Sigmoid colon (tissue), 7 donors: ENCODE data around the gene SOAT2. TPM values are rescaled to one million over a fixed set of nuclear protein-coding genes. Genes with fewer than 3 reads are reported as not detected.

ENCODE experiments used
- DNase-seq: peaks from one replicate; pipeline ENCODE4 v3.0.0-alpha.2; 2019
- H3K27ac ChIP-seq, 4 donors: fragments of 200-600 bp; sonication (generic); one replicate each; pipeline ENCODE4 v1.5.1; 2016 to 2019; ENCODE audit warnings: mild to moderate bottlenecking in 1 of 4
- H3K27me3 ChIP-seq, 3 donors: fragments of 200-600 bp; sonication (generic); one replicate each; pipeline ENCODE4 v1.5.1; 2019; ENCODE audit warnings: mild to moderate bottlenecking in 1 of 3
- H3K36me3 ChIP-seq, 4 donors: fragments of 200-600 bp; sonication (generic); one replicate each; pipeline ENCODE4 v1.5.1; 2016 to 2019
- H3K4me1 ChIP-seq, 4 donors: fragments of 200-600 bp; sonication (generic); one replicate each; pipeline ENCODE4 v1.5.1; 2017 to 2019
- H3K4me3 ChIP-seq, 4 donors: fragments of 200-600 bp; sonication (generic); one replicate each; pipeline ENCODE4 v1.5.1; 2017 to 2019; ENCODE audit warnings: mild to moderate bottlenecking in 2 of 4, moderate library complexity in 1 of 4
- H3K9me3 ChIP-seq, 4 donors: fragments of 200-600 bp in 3 of 4; sonication (generic) in 3 of 4; one replicate each; pipeline versions ENCODE4 v1.5.1 to v1.6.1; 2013 to 2019
- EP300 ChIP-seq, 4 donors: sonication (generic); formaldehyde crosslinking; IDR thresholded peaks; one replicate each; pipeline ENCODE4 v1.6.1; 2017; ENCODE audit warnings: antibody characterized with exemption in 4 of 4
- POLR2A ChIP-seq, 2 donors: fragments of 450-650 bp; IDR thresholded peaks; one replicate each; pipeline ENCODE4 v1.6.1; 2016; ENCODE audit warnings: antibody characterized with exemption in 2 of 2, mild to moderate bottlenecking in 2 of 2, moderate library complexity in 2 of 2
- POLR2AphosphoS5 ChIP-seq, 4 donors: sonication (generic); formaldehyde crosslinking; IDR thresholded peaks; one replicate each; pipeline ENCODE4 v1.6.1; 2017; ENCODE audit warnings: antibody characterized with exemption in 4 of 4
- WGBS, 2 donors: extraction: QIAGEN DNeasy Blood & Tissue Kit; methylation state at CpG; one replicate each; pipeline ENCODE4 v1.1.7; 2013; 5-methylcytosine and 5-hydroxymethylcytosine counted together
- intact Hi-C: fragments of 100-400 bp; cut with DNase I; formaldehyde crosslinking; loops from one replicate; pipeline ENCODE4 v1.15.1; 2023
- polyA plus RNA-seq, 3 donors: library from polyadenylated mRNA; stranded (reverse); fragments of 200-250 nt; gene quantifications; one replicate each; pipeline ENCODE4 v1.2.3, GENCODE V29; 2013
- total RNA-seq, 4 donors: library from RNA; depleted of rRNA; stranded (reverse); fragments of >200 nt; gene quantifications; one replicate each; pipeline ENCODE4 v1.1.0, GENCODE V29; 2016
- TF ChIP-seq, protein P1 (sequence below), 4 experiments: fragments of 450-650 bp in 3 of 4; fragments of 200-600 bp in 1 of 4; IDR thresholded peaks; one replicate each; pipeline ENCODE4 v1.5.1; 2016 to 2019; ENCODE audit warnings: antibody characterized with exemption in 4 of 4, mild to moderate bottlenecking in 3 of 4, moderate library complexity in 2 of 4
- donor health status: healthy with polysubstance abuse.
- donor health status: Bipolar disorder and iron deficiency.
- donor health status: healthy.

Gene SOAT2
- total and polyA plus RNA-seq, 7 donors, result 0.09 to 0.55 (median 0.41) TPM; not detected in 4

DNA sequence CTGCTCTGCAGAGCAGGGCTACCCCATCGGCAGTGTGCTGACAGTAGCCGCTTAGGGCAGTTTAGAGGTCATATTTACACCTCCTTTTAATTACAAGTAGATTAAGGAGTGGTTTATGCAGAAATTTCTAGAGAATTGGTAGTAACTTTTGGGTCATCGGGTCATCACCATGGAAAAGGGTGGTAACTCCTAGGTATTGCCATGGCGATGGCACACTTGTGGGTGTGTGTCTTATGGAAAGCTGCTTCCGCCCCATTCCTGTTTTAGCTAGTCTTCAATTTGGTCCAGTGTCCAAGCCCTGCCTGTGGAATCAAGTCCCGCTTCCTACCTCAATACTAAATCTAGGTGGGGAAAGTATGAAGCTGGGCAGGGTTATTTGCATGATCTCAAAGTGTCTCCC lies 47.8 kb downstream of the SOAT2 start:
- no peak for TF ChIP-seq EP300 (IDR thresholded peaks at IDR 0.05)
- TF ChIP-seq POLR2AphosphoS5 (IDR thresholded peaks at IDR 0.05), result no peak
- no peak for TF ChIP-seq POLR2A (IDR thresholded peaks at IDR 0.05)
- H3K4me1 ChIP-seq, result no peaks in the 10 kb centered on the region
- no peak overlapping the region for H3K4me3 ChIP-seq
- no peak for DNase-seq
- H3K27me3 ChIP-seq, result no peaks in the 10 kb centered on the region
- 81 to 91% methylated on average over 6 of the region's 6 CpGs for WGBS, 2 donors
- H3K27ac ChIP-seq, result no peak overlapping the region
- intact Hi-C loops, result no loop called here
- no peaks in the 10 kb centered on the region for H3K9me3 ChIP-seq
- H3K36me3 ChIP-seq, result no peaks in the 10 kb centered on the region

DNA sequence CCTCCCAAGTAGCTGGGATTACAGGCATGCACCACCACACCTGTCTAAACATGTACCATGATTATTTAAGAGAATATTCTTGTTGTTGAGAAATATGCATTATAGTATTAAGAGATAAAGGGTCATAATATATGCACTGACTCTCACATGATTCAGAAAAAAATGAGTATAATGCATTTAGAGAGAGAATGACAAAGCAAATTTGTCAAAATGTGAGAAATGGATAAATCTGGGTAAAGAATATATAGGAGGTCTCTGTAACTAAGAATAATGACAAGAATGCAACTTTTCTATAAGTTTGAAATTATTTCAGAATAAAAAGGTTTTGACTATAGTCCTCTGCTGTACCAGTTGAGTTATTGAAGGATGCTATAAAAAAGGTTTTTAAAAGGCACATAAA lies 49.1 kb downstream of the SOAT2 start:
- DNase-seq, result no peak

DNA sequence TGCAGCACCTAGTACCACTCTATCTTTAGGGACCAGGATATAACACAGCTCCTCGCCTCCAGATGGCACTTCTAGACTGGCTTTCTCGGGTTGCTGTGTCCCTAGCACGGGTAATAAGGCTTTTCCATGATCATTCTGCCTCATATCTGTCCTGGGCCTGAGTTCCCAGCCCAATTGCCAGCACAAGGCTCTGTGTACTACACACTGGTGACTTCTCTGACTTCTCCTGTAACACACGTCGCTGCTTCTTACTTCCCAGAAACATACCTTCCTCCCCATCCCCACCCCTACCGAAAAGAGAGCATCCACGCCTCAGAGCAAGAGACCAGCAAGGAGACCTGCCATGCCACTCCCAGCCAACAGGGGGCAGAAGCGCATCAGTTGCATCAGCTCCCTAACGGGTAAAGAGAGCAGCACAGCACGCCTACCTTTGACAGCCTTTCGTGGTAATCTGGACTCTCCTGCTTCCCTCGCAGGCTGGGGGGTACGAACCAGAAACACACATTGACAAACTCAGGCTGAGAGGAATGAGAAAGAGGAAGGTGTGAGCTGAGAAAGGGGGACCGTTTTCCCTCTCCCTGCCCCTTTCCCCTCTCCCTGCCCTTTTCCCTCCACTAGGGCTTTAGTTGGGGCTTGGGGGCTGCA lies 56.0 kb downstream of the SOAT2 start:
- intact Hi-C loops, result loop anchor here (1.0 to 2.0 kb wide), 2 partner anchors 38 to 127 kb away; no protein-coding TSS in a partner anchor
- H3K27me3 ChIP-seq, result no peaks in the 10 kb centered on the region
- no peaks in the 10 kb centered on the region for H3K9me3 ChIP-seq
- DNase-seq, result peak; percentile 92
- no peak overlapping the region for H3K4me3 ChIP-seq
- no peak for TF ChIP-seq EP300 (IDR thresholded peaks at IDR 0.05)
- TF ChIP-seq, protein P1, sequence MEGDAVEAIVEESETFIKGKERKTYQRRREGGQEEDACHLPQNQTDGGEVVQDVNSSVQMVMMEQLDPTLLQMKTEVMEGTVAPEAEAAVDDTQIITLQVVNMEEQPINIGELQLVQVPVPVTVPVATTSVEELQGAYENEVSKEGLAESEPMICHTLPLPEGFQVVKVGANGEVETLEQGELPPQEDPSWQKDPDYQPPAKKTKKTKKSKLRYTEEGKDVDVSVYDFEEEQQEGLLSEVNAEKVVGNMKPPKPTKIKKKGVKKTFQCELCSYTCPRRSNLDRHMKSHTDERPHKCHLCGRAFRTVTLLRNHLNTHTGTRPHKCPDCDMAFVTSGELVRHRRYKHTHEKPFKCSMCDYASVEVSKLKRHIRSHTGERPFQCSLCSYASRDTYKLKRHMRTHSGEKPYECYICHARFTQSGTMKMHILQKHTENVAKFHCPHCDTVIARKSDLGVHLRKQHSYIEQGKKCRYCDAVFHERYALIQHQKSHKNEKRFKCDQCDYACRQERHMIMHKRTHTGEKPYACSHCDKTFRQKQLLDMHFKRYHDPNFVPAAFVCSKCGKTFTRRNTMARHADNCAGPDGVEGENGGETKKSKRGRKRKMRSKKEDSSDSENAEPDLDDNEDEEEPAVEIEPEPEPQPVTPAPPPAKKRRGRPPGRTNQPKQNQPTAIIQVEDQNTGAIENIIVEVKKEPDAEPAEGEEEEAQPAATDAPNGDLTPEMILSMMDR (IDR thresholded peaks at IDR 0.05), result peak; percentile 93 to 100 (median 98)
- H3K27ac ChIP-seq, result peak overlapping the region in 1 of 4 donors; percentile 80
- 11 to 15% methylated on average over 14 of the region's 14 CpGs for WGBS, 2 donors
- H3K36me3 ChIP-seq, result peaks cover 0 to 6% (median 0%) of the 10 kb centered on the region in 4 donors
- H3K4me1 ChIP-seq, result peaks cover 0 to 4% (median 4%) of the 10 kb centered on the region in 4 donors

More for the DNA sequence above, 49.1 kb downstream of the SOAT2 start:
- Histone ChIP-seq H3K4me1 (no peaks in the 10 kb centered on the region), H3K9me3 (no peaks in the 10 kb centered on the region), H3K36me3 (no peaks in the 10 kb centered on the region), H3K27me3 (no peaks in the 10 kb centered on the region), H3K27ac (no peak overlapping the region), H3K4me3 (no peak overlapping the region)
- TF ChIP-seq EP300 (IDR thresholded peaks at IDR 0.05), result no peak
- TF ChIP-seq POLR2AphosphoS5 (IDR thresholded peaks at IDR 0.05), result no peak
- TF ChIP-seq, protein P1 (IDR thresholded peaks at IDR 0.05), result no peak
- TF ChIP-seq POLR2A (IDR thresholded peaks at IDR 0.05), result no peak
- intact Hi-C loops, result no loop called here

DNA sequence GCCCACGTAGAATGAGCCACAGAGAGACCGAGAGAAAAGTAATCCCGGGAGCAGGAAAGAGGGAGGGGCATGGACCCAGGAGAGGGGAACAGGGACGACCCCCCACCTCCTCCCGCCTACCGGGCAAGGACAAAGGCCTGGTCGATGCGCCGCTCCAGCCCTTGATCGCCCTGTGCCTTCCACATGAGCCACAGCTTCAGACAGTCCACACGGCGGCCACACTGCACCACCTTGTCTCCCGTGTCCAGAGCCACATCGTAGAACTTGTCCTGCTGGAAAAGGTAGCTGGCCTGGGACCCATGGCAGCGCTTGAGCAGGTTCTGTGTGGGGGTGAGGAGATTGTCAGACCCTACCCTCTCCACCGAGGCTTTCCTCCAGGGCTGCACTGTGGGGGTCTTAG lies 56.7 kb downstream of the SOAT2 start:
- WGBS, 2 donors, result 88 to 89% methylated on average over 16 of the region's 16 CpGs
- H3K27ac ChIP-seq, result peak overlapping the region in 1 of 4 donors; percentile 80

DNA sequence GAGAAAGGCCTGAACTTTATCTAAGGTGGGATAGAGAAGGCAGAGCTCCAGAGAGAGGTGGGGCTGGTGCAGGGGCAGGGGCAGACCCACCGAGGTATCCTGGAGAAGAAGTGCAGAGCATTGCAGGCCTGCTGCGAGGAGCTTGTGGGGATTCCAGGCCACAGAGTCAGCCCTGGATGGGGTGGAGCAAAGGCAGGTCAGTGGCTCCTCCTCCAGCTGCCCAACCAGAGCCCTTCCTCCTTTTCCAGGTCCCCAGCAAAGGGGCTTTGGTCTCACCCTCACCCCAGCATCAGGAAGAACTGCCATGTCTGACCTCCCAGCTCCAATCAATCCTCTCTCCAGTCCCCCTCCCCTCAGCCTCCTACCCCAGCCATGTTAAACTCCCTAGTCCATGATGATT lies 57.4 kb downstream of the SOAT2 start:
- H3K9me3 ChIP-seq, result no peaks in the 10 kb centered on the region
- no peak overlapping the region for H3K27ac ChIP-seq
- no peak for DNase-seq
- H3K36me3 ChIP-seq, result peaks cover 0 to 6% (median 0%) of the 10 kb centered on the region in 4 donors
- H3K27me3 ChIP-seq, result no peaks in the 10 kb centered on the region
- intact Hi-C loops, result no loop called here
- WGBS, 2 donors, result 85 to 90% methylated on average over 2 of the region's 2 CpGs
- TF ChIP-seq POLR2AphosphoS5 (IDR thresholded peaks at IDR 0.05) (no peak), POLR2A (IDR thresholded peaks at IDR 0.05) (no peak), EP300 (IDR thresholded peaks at IDR 0.05) (no peak)
- TF ChIP-seq, protein P1 (IDR thresholded peaks at IDR 0.05), result no peak
- no peak overlapping the region for H3K4me3 ChIP-seq
- H3K4me1 ChIP-seq, result peaks cover 0 to 4% (median 4%) of the 10 kb centered on the region in 4 donors

More for the DNA sequence above, 56.7 kb downstream of the SOAT2 start:
- H3K4me3 ChIP-seq, result no peak overlapping the region
- no peak for DNase-seq
- no peaks in the 10 kb centered on the region for H3K27me3 ChIP-seq
- no peaks in the 10 kb centered on the region for H3K9me3 ChIP-seq
- TF ChIP-seq POLR2AphosphoS5 (IDR thresholded peaks at IDR 0.05) (no peak), POLR2A (IDR thresholded peaks at IDR 0.05) (no peak), EP300 (IDR thresholded peaks at IDR 0.05) (no peak)
- TF ChIP-seq, protein P1 (IDR thresholded peaks at IDR 0.05), result no peak
- H3K36me3 ChIP-seq, result peaks cover 0 to 6% (median 0%) of the 10 kb centered on the region in 4 donors
- intact Hi-C loops, result loop anchor here (1.0 to 2.0 kb wide), 2 partner anchors 37 to 127 kb away; no protein-coding TSS in a partner anchor
- peaks cover 0 to 4% (median 4%) of the 10 kb centered on the region in 4 donors for H3K4me1 ChIP-seq
